Pulmonary artery endothelial cell (primary cell): Measurements from ENCODE around the gene DDIT4. TPM values are rescaled to one million over a fixed set of nuclear protein-coding genes. Genes with fewer than 3 reads are reported as not detected.
"Not testable (repeated sequence)": the region's sequence is repeated elsewhere in the genome, so short reads cannot be mapped to it uniquely, and the experiment has no call there.

Source experiments
- DNase-seq: peaks from one replicate; pipeline ENCODE4 v3.0.0-alpha.2; 2011; ENCODE audit warnings: low read depth, low spot score
- total RNA-seq: library from RNA; depleted of rRNA; stranded (reverse); fragments of >200 nt; gene quantifications from 2 replicates; pipeline ENCODE4 v1.2.3, GENCODE V29; 2014

DDIT4 gene
- total RNA-seq, 1 donor from 2014 or later, result 170 TPM

GRCh38 chr10:72292223-72292691 is 18.5 kb downstream of the DDIT4 start:
- DNase-seq, result no peak

- DNase-seq, result no peak
Measured at GRCh38 chr10:72295330-72295910, 21.7 kb downstream of the DDIT4 start.

- DNase-seq, result not testable (repeated sequence)
Measured at GRCh38 chr10:72296829-72297280, 23.1 kb downstream of the DDIT4 start.

GRCh38 chr10:72297281-72297804 is 23.6 kb downstream of the DDIT4 start:
- DNase-seq, result peak; percentile 77

- peak; percentile 93 for DNase-seq
Measured at GRCh38 chr10:72297805-72298591, 24.3 kb downstream of the DDIT4 start.

GRCh38 chr10:72298592-72299519 is 25.1 kb downstream of the DDIT4 start:
- no peak for DNase-seq

GRCh38 chr10:72303424-72304128 is 29.9 kb downstream of the DDIT4 start:
- no peak for DNase-seq

- DNase-seq, result no peak
Measured at GRCh38 chr10:72306215-72306760, 32.6 kb downstream of the DDIT4 start.

- DNase-seq, result not testable (repeated sequence)
Measured at GRCh38 chr10:72307711-72308110, 34.0 kb downstream of the DDIT4 start.

- DNase-seq, result no peak
Measured at GRCh38 chr10:72308320-72308987, 34.7 kb downstream of the DDIT4 start.

- no peak for DNase-seq
Measured at GRCh38 chr10:72309290-72310240, 35.8 kb downstream of the DDIT4 start.

GRCh38 chr10:72310241-72310633 is 36.5 kb downstream of the DDIT4 start:
- DNase-seq, result no peak

GRCh38 chr10:72310636-72311035 is 36.9 kb downstream of the DDIT4 start:
- DNase-seq, result no peak

- DNase-seq, result no peak
Measured at GRCh38 chr10:72311667-72312066, 37.9 kb downstream of the DDIT4 start.

- no peak for DNase-seq
Measured at GRCh38 chr10:72312865-72313391, 39.2 kb downstream of the DDIT4 start.

GRCh38 chr10:72314263-72314662 is 40.5 kb downstream of the DDIT4 start:
- no peak for DNase-seq

- no peak for DNase-seq
Measured at GRCh38 chr10:72315054-72315453, 41.3 kb downstream of the DDIT4 start.

GRCh38 chr10:72315611-72316385 is 42.1 kb downstream of the DDIT4 start:
- no peak for DNase-seq
